H1 (cell line): ENCODE results near the gene KIF4A. TPM values are rescaled to one million over a fixed set of nuclear protein-coding genes. Genes with fewer than 3 reads are reported as not detected.

Source experiments
- CTCF ChIA-PET: fragments of 300-600 bp; sonication (Branson Sonifier 250); formaldehyde crosslinking; loops from one replicate; lab custom pipeline; 2021; ENCODE audit not compliant: partially characterized antibody; lab: Charles Lee
- POLR2A ChIA-PET: fragments of 300-600 bp; sonication (Branson Sonifier 250); formaldehyde crosslinking; loops from one replicate; lab custom pipeline; 2021; ENCODE audit warnings: inconsistent platforms; ENCODE audit not compliant: partially characterized antibody; lab: Charles Lee
- DNase-seq, 2 experiments: peaks; one replicate each; pipeline versions ENCODE4 v3.0.0 to v3.0.0-alpha.2; 2010 to 2022; ENCODE audit warnings: low spot score in 2 of 2, low read depth in 1 of 2, mixed read lengths in 1 of 2
- FAIRE-seq: peaks from 2 replicates; lab custom pipeline; 2011; peaks lifted over from hg19 to GRCh38; lab: Jason Lieb, UNC
- H2AFZ ChIP-seq: 2 replicates; pipeline ENCODE4 v1.8.1; 2012; ENCODE audit warnings: low read length, inconsistent platforms
- H2AK5ac ChIP-seq: 2 replicates; pipeline ENCODE4 v1.6.1; 2013; ENCODE audit warnings: low read depth, low read length
- H2BK120ac ChIP-seq: replicated peaks from 2 replicates; pipeline ENCODE3; 2013; ENCODE audit warnings: low read depth, low read length, inconsistent platforms
- H2BK12ac ChIP-seq: 2 replicates; pipeline ENCODE4 v1.6.1; 2013; ENCODE audit warnings: low read depth, low read length
- H2BK15ac ChIP-seq: 2 replicates; pipeline ENCODE4 v1.6.1; 2013; ENCODE audit warnings: low read length
- H2BK20ac ChIP-seq: 2 replicates; pipeline ENCODE4 v1.6.1; 2013; ENCODE audit warnings: low read length
- H2BK5ac ChIP-seq: 2 replicates; pipeline ENCODE4 v1.6.1; 2013; ENCODE audit warnings: low read depth, low read length
- H3K14ac ChIP-seq: 2 replicates; pipeline ENCODE4 v1.6.1; 2013; ENCODE audit warnings: inconsistent platforms; ENCODE audit not compliant: insufficient read length
- H3K18ac ChIP-seq: 2 replicates; pipeline ENCODE4 v1.6.1; 2013; ENCODE audit warnings: low read length; ENCODE audit errors: extremely low read depth
- H3K23ac ChIP-seq: 2 replicates; pipeline ENCODE4 v1.6.1; 2013; ENCODE audit warnings: inconsistent platforms; ENCODE audit not compliant: insufficient read length
- H3K23me2 ChIP-seq: 2 replicates; pipeline ENCODE4 v1.6.1; 2013; ENCODE audit warnings: low read depth, low read length
- H3K27ac ChIP-seq: 2 replicates; pipeline ENCODE4 v1.6.1; 2011; ENCODE audit warnings: low read depth, low read length, inconsistent platforms
- H3K27me3 ChIP-seq, 4 experiments: replicated peaks in 1 of 4; 1 replicate in 1 of 4; 2 replicates in 3 of 4; pipeline versions ENCODE4 v1.6.1 to v1.8.1; 2011 to 2013; ENCODE audit warnings: low read length in 3 of 4, mild to moderate bottlenecking in 3 of 4, inconsistent platforms in 2 of 4, mixed read lengths in 2 of 4, moderate library complexity in 1 of 4; ENCODE audit not compliant: control insufficient read depth in 3 of 4, insufficient read depth in 3 of 4; ENCODE audit errors: extremely low read depth in 1 of 4
- H3K36me3 ChIP-seq, 4 experiments: 2 replicates each; pipeline versions ENCODE4 v1.6.1 to v1.8.1; 2011 to 2013; ENCODE audit warnings: mild to moderate bottlenecking in 4 of 4, low read length in 3 of 4, moderate library complexity in 2 of 4, control low read depth in 1 of 4, inconsistent platforms in 1 of 4; ENCODE audit not compliant: insufficient read depth in 4 of 4, control insufficient read depth in 2 of 4
- H3K4ac ChIP-seq: replicated peaks from 2 replicates; pipeline ENCODE3; 2013; ENCODE audit warnings: low read length, low read depth, mixed read lengths, inconsistent platforms; ENCODE audit not compliant: insufficient read length
- H3K4me1 ChIP-seq, 4 experiments: replicated peaks in 1 of 4; 1 replicate in 1 of 4; 2 replicates in 3 of 4; pipeline versions ENCODE4 v1.6.1 to v1.8.1; 2011 to 2013; ENCODE audit warnings: low read length in 3 of 4, inconsistent platforms in 2 of 4, mixed read lengths in 1 of 4; ENCODE audit not compliant: insufficient read depth in 4 of 4, control insufficient read depth in 3 of 4
- H3K4me2 ChIP-seq, 2 experiments: 2 replicates each; pipeline versions ENCODE4 v1.6.1 to v1.8.1; 2011 to 2013; ENCODE audit warnings: low read depth in 2 of 2, low read length in 2 of 2, control low read depth in 1 of 2, inconsistent platforms in 1 of 2, mild to moderate bottlenecking in 1 of 2; ENCODE audit not compliant: insufficient read depth in 1 of 2
- H3K4me3 ChIP-seq, 4 experiments: fragments of 200-600, 300-600 bp in 1 of 4; sonication (generic), shearing (Covaris generic), sonication (Bioruptor Twin) in 1 of 4; 2 replicates each; pipeline versions ENCODE4 v1.5.1 to v1.8.1; 2011 to 2016; ENCODE audit warnings: low read length in 4 of 4, low read depth in 3 of 4, control low read depth in 2 of 4, inconsistent platforms in 2 of 4, mild to moderate bottlenecking in 2 of 4, mixed read lengths in 1 of 4, moderate library complexity in 1 of 4; ENCODE audit not compliant: insufficient read depth in 2 of 4; ENCODE audit errors: extremely low read depth in 1 of 4
- H3K56ac ChIP-seq: replicated peaks from 2 replicates; pipeline ENCODE3; 2013; ENCODE audit warnings: low read depth, mild to moderate bottlenecking, mixed read lengths, low read length, inconsistent platforms; ENCODE audit not compliant: insufficient read length
- H3K79me1 ChIP-seq: 2 replicates; pipeline ENCODE4 v1.6.1; 2013; ENCODE audit warnings: low read depth, low read length, control low read depth
- H3K79me2 ChIP-seq, 2 experiments: 2 replicates each; pipeline versions ENCODE4 v1.6.1 to v1.8.1; 2012 to 2013; ENCODE audit warnings: low read length in 2 of 2, mild to moderate bottlenecking in 2 of 2, inconsistent platforms in 1 of 2; ENCODE audit not compliant: insufficient read depth in 2 of 2, control insufficient read depth in 1 of 2
- H3K9ac ChIP-seq, 4 experiments: replicated peaks in 1 of 4; 1 replicate in 1 of 4; 2 replicates in 3 of 4; pipeline versions ENCODE4 v1.6.1 to v1.8.1; 2011 to 2013; ENCODE audit warnings: low read depth in 3 of 4, low read length in 3 of 4, control low read depth in 2 of 4, mild to moderate bottlenecking in 2 of 4, moderate library complexity in 2 of 4, inconsistent platforms in 1 of 4; ENCODE audit errors: extremely low read depth in 1 of 4
- H3K9me3 ChIP-seq, 2 experiments: 2 replicates each; pipeline versions ENCODE4 v1.6.1 to v1.8.1; 2012 to 2013; ENCODE audit warnings: mild to moderate bottlenecking in 2 of 2, moderate library complexity in 2 of 2, control low read depth in 1 of 2, inconsistent platforms in 1 of 2, low read depth in 1 of 2, low read length in 1 of 2, mixed read lengths in 1 of 2; ENCODE audit not compliant: insufficient read depth in 2 of 2
- H4K20me1 ChIP-seq, 2 experiments: replicated peaks in 1 of 2; 2 replicates each; pipeline versions ENCODE3 to v1.8.1; 2011 to 2013; ENCODE audit warnings: inconsistent platforms in 2 of 2, low read length in 2 of 2, mild to moderate bottlenecking in 1 of 2; ENCODE audit not compliant: insufficient read depth in 2 of 2, control insufficient read depth in 1 of 2
- H4K5ac ChIP-seq: 2 replicates; pipeline ENCODE4 v1.6.1; 2013; ENCODE audit warnings: low read length, low read depth, mixed read lengths, inconsistent platforms; ENCODE audit not compliant: insufficient read length
- H4K8ac ChIP-seq: 2 replicates; pipeline ENCODE4 v1.8.0; 2013; ENCODE audit warnings: mild to moderate bottlenecking, moderate library complexity, low read length, inconsistent platforms; ENCODE audit not compliant: insufficient read depth; ENCODE audit errors: extremely low read depth
- H4K91ac ChIP-seq: replicated peaks from 2 replicates; pipeline ENCODE3; 2013; ENCODE audit warnings: low read length, mixed read lengths, inconsistent platforms; ENCODE audit not compliant: insufficient read length
- ASH2L ChIP-seq: fragments of 200-600, 300-600 bp; sonication (generic); IDR thresholded peaks from one replicate; pipeline ENCODE4 v1.7.1; 2017; ENCODE audit warnings: low read length
- BCL11A ChIP-seq, 2 experiments: IDR thresholded peaks; one replicate each; pipeline ENCODE4 v1.6.1; 2011; ENCODE audit warnings: low read depth in 2 of 2, low read length in 2 of 2, mild to moderate bottlenecking in 2 of 2
- CBX5 ChIP-seq: fragments of 300-800, 300-1000 bp; sonication (generic); IDR thresholded peaks from 2 replicates; pipeline ENCODE4 v1.7.1; 2016; ENCODE audit warnings: antibody characterized with exemption, low read length, low read depth
- CBX8 ChIP-seq: fragments of 300-800, 300-1000 bp; sonication (generic); IDR thresholded peaks from 2 replicates; pipeline ENCODE4 v1.7.1; 2016; ENCODE audit warnings: low read depth, low read length, borderline replicate concordance
- CEBPB ChIP-seq: IDR thresholded peaks from 2 replicates; pipeline ENCODE4 v1.6.1; 2012; ENCODE audit warnings: low read depth, low read length
- CTBP2 ChIP-seq: IDR thresholded peaks from 2 replicates; pipeline ENCODE4 v1.7.0; 2011; ENCODE audit warnings: borderline replicate concordance, mild to moderate bottlenecking, moderate library complexity, mixed read lengths, low read length; ENCODE audit not compliant: insufficient read depth, insufficient read length
- EZH2 ChIP-seq: fragments of 200-600 bp; sonication (generic); IDR thresholded peaks from 2 replicates; pipeline ENCODE4 v1.7.1; 2012; ENCODE audit warnings: low read depth, mild to moderate bottlenecking, moderate library complexity, low read length, inconsistent platforms; ENCODE audit not compliant: severe bottlenecking
- FOSL1 ChIP-seq: IDR thresholded peaks from 2 replicates; pipeline ENCODE4 v1.6.1; 2011; ENCODE audit warnings: mild to moderate bottlenecking, low read depth, low read length, moderate library complexity; ENCODE audit not compliant: insufficient read depth
- NANOG ChIP-seq: IDR thresholded peaks from 2 replicates; pipeline ENCODE4 v1.6.1; 2011; ENCODE audit warnings: low read length, low read depth, mild to moderate bottlenecking, inconsistent platforms; ENCODE audit not compliant: insufficient read depth, poor library complexity, severe bottlenecking
- SIN3A ChIP-seq, 2 experiments: IDR thresholded peaks in 1 of 2; conservative IDR thresholded peaks in 1 of 2; 2 replicates each; pipeline ENCODE4 v1.6.1; 2011 to 2012; ENCODE audit warnings: low read length in 2 of 2, improper control_type of control experiment in 1 of 2, low read depth in 1 of 2, mild to moderate bottlenecking in 1 of 2
- SIRT6 ChIP-seq: IDR thresholded peaks from one replicate; pipeline ENCODE4 v1.7.1; 2012; ENCODE audit warnings: low read length, inconsistent platforms
- TCF12 ChIP-seq: IDR thresholded peaks from 2 replicates; pipeline ENCODE4 v1.6.1; 2011; ENCODE audit warnings: low read depth, mild to moderate bottlenecking, low read length
- TEAD4 ChIP-seq: IDR thresholded peaks from 2 replicates; pipeline ENCODE4 v1.6.1; 2012; ENCODE audit warnings: low read depth, low read length, inconsistent platforms, mixed read lengths
- WGBS, 2 experiments: shearing (Covaris generic) in 1 of 2; methylation state at CpG; one replicate each; pipeline versions ENCODE4 v1.1.6 to v1.1.7; 2013 to 2015; ENCODE audit warnings: low lambda C conversion rate in 2 of 2, mixed read lengths in 2 of 2, inconsistent platforms in 1 of 2, low coverage in 1 of 2, missing lambda C conversion rate in 1 of 2; ENCODE audit not compliant: insufficient replicate concordance in 2 of 2, insufficient coverage in 1 of 2, insufficient read length in 1 of 2; ENCODE audit errors: extremely low coverage in 1 of 2, missing lambda C conversion rate in 1 of 2; 5-methylcytosine and 5-hydroxymethylcytosine counted together
- polyA plus RNA-seq, 7 experiments: library from polyadenylated mRNA; depleted of rRNA in 3 of 7; stranded (reverse) in 5 of 7; unstranded in 2 of 7; fragments of >200 nt in 5 of 7; fragments of 200-250 nt in 2 of 7; gene quantifications; 1 replicate in 5 of 7; 2 replicates in 1 of 7; 4 replicates in 1 of 7; pipeline versions ENCODE4 v1.2.1 to v1.2.3, GENCODE V29; 2011 to 2013; ENCODE audit warnings: missing spikeins in 2 of 7, mixed read lengths in 2 of 7
- total RNA-seq: library from RNA; stranded (reverse); fragmentation: NEBNext Ultra II Directional; extraction: Animal tissue kit (Norgen Biotek cat#: 25700); gene quantifications from 2 replicates; pipeline ENCODE4 v1.2.1, GENCODE V29; 2021
- TF ChIP-seq, protein P1 (sequence below): IDR thresholded peaks from 2 replicates; pipeline ENCODE4 v1.6.1; 2011; ENCODE audit warnings: low read depth, mild to moderate bottlenecking, low read length; ENCODE audit not compliant: insufficient read depth

Gene KIF4A
- total and polyA plus RNA-seq, 2 of the 8 experiments (the other 6 are each of a cell fraction or from before 2014, with no cell fraction given), result 10.9 to 35.7 TPM

DNA sequence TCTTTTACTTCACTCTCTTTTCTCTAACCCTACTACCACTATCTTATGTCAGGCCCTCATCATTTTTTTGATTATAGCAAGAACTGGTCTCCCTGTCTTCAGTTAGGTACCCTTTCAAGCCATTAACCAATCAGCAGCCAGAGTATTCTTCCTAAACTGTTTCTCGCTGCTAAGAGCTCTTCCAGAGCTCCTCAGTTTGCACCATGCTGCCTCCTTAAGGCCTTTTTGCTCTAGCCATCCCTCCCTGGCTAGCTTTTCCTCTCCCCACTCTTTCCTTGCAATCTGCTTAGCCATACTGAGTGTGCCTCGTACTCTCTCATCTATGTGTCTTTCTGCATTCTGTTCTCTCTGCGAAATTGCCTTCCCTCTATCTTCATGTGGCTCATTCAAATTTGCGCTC lies 32.9 kb downstream of the KIF4A start:
- H3K9me3 ChIP-seq, result no peaks in the 10 kb centered on the region
- POLR2A ChIA-PET, result interaction anchor here (1.0 kb wide), 1 partner anchor 100 kb away, joined by 4 read pairs; the partner anchor contains the start of gene GDPD2
- no peak overlapping the region for H2BK12ac ChIP-seq
- no peak overlapping the region for H3K9ac ChIP-seq
- H2BK120ac ChIP-seq, result no peak overlapping the region
- FAIRE-seq (no peak), DNase-seq (no peak)
- H4K20me1 ChIP-seq, result no peaks in the 10 kb centered on the region
- no peak overlapping the region for H2AK5ac ChIP-seq
- no peak overlapping the region for H3K18ac ChIP-seq
- 91% methylated on average over 4 of the region's 4 CpGs; no CpG with 5 or more reads in 1 of the 2 experiments for WGBS, 2 experiments
- no peak overlapping the region for H3K27ac ChIP-seq
- H3K4ac ChIP-seq, result no peak overlapping the region
- no peaks in the 10 kb centered on the region for H3K4me1 ChIP-seq
- no peak overlapping the region for H2BK5ac ChIP-seq
- H3K79me1 ChIP-seq, result no peaks in the 10 kb centered on the region
- no peak overlapping the region for H4K8ac ChIP-seq
- H2BK15ac ChIP-seq, result no peak overlapping the region
- CTCF ChIA-PET, result no interaction called here
- H3K27me3 ChIP-seq, result no peaks in the 10 kb centered on the region
- H3K14ac ChIP-seq, result no peak overlapping the region
- H2BK20ac ChIP-seq, result no peak overlapping the region
- no peaks in the 10 kb centered on the region for H3K23me2 ChIP-seq
- H3K79me2 ChIP-seq, result no peaks in the 10 kb centered on the region
- no peak overlapping the region for H3K56ac ChIP-seq
- no peak overlapping the region for H4K5ac ChIP-seq
- no peak overlapping the region for H3K23ac ChIP-seq
- H3K4me3 ChIP-seq, result no peak overlapping the region
- no peak overlapping the region for H3K4me2 ChIP-seq
- H3K36me3 ChIP-seq, result no peaks in the 10 kb centered on the region
- no peak overlapping the region for H4K91ac ChIP-seq
- no peak overlapping the region for H2AFZ ChIP-seq
- no peak for TF ChIP-seq FOSL1
- no peak for TF ChIP-seq CBX5
- no peak for TF ChIP-seq BCL11A (IDR thresholded peaks at IDR 0.05; ENCODE audit: low read depth in 2 of 2, low read length in 2 of 2)
- no peak for TF ChIP-seq CBX8
- no peak for TF ChIP-seq ASH2L
- TF ChIP-seq, protein P1, sequence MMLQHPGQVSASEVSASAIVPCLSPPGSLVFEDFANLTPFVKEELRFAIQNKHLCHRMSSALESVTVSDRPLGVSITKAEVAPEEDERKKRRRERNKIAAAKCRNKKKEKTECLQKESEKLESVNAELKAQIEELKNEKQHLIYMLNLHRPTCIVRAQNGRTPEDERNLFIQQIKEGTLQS, result no peak
- no peak for TF ChIP-seq NANOG
- TF ChIP-seq CTBP2, result no peak
- TF ChIP-seq CEBPB, result no peak
- TF ChIP-seq TEAD4, result no peak
- TF ChIP-seq SIRT6, result no peak
- no peak for TF ChIP-seq EZH2
- no peak for TF ChIP-seq SIN3A (conservative IDR thresholded peaks at IDR 0.05 in 1 of 2, IDR thresholded peaks at IDR 0.05 in 1 of 2; ENCODE audit: low read depth in 1 of 2, low read length in 2 of 2)
- no peak for TF ChIP-seq TCF12
